Type B pancreatic cell (in vitro differentiated cells): Measurements from ENCODE around the gene ITLN1. TPM values are rescaled to one million over a fixed set of nuclear protein-coding genes. Genes with fewer than 3 reads are reported as not detected.

Source experiments
- DNase-seq: peaks from one replicate; pipeline ENCODE4 v3.0.0; 2021; ENCODE audit warnings: mixed read lengths; ENCODE audit not compliant: unreplicated experiment; ENCODE audit errors: extremely low spot score
- H3K27ac Mint-ChIP-seq: 2 replicates; pipeline ENCODE4 v1.8.0; 2021; ENCODE audit warnings: mild to moderate bottlenecking, mixed read lengths
- H3K27me3 Mint-ChIP-seq: 2 replicates; pipeline ENCODE4 v1.8.0; 2021; ENCODE audit warnings: mixed read lengths
- H3K36me3 Mint-ChIP-seq: 2 replicates; pipeline ENCODE4 v1.8.0; 2021; ENCODE audit warnings: mixed read lengths
- H3K4me1 Mint-ChIP-seq: one replicate; pipeline ENCODE4 v1.8.0; 2021; ENCODE audit warnings: mixed read lengths; ENCODE audit not compliant: unreplicated experiment
- H3K4me3 Mint-ChIP-seq: 2 replicates; pipeline ENCODE4 v1.8.0; 2021; ENCODE audit warnings: mild to moderate bottlenecking, mixed read lengths
- H3K9me3 Mint-ChIP-seq: 2 replicates; pipeline ENCODE4 v1.8.0; 2021; ENCODE audit warnings: mixed read lengths
- total RNA-seq: library from RNA; stranded (reverse); gene quantifications from 2 replicates; pipeline ENCODE4 v1.2.1, GENCODE V29; 2021; ENCODE audit warnings: low replicate concordance
- TF ChIP-seq, protein P1 (sequence below): fragments of 200-600 bp; sonication (generic); conservative IDR thresholded peaks from 2 replicates; pipeline ENCODE4 v1.5.0; 2021; ENCODE audit warnings: antibody characterized with exemption, mild to moderate bottlenecking

The ITLN1 gene
- total RNA-seq, 1 donor from 2014 or later: 59.8 TPM

GRCh38 chr1:160866695-160867260, 18.2 kb downstream of the ITLN1 start:
- H3K9me3 Mint-ChIP-seq: no peaks in the 10 kb centered on the region
- H3K27me3 Mint-ChIP-seq: no peaks in the 10 kb centered on the region
- no peaks in the 10 kb centered on the region for H3K4me1 Mint-ChIP-seq
- no peaks in the 10 kb centered on the region for H3K36me3 Mint-ChIP-seq
- no peak for DNase-seq
- H3K4me3 Mint-ChIP-seq: no peak overlapping the region
- TF ChIP-seq, protein P1, sequence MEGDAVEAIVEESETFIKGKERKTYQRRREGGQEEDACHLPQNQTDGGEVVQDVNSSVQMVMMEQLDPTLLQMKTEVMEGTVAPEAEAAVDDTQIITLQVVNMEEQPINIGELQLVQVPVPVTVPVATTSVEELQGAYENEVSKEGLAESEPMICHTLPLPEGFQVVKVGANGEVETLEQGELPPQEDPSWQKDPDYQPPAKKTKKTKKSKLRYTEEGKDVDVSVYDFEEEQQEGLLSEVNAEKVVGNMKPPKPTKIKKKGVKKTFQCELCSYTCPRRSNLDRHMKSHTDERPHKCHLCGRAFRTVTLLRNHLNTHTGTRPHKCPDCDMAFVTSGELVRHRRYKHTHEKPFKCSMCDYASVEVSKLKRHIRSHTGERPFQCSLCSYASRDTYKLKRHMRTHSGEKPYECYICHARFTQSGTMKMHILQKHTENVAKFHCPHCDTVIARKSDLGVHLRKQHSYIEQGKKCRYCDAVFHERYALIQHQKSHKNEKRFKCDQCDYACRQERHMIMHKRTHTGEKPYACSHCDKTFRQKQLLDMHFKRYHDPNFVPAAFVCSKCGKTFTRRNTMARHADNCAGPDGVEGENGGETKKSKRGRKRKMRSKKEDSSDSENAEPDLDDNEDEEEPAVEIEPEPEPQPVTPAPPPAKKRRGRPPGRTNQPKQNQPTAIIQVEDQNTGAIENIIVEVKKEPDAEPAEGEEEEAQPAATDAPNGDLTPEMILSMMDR: no peak
- no peak overlapping the region for H3K27ac Mint-ChIP-seq

DNA sequence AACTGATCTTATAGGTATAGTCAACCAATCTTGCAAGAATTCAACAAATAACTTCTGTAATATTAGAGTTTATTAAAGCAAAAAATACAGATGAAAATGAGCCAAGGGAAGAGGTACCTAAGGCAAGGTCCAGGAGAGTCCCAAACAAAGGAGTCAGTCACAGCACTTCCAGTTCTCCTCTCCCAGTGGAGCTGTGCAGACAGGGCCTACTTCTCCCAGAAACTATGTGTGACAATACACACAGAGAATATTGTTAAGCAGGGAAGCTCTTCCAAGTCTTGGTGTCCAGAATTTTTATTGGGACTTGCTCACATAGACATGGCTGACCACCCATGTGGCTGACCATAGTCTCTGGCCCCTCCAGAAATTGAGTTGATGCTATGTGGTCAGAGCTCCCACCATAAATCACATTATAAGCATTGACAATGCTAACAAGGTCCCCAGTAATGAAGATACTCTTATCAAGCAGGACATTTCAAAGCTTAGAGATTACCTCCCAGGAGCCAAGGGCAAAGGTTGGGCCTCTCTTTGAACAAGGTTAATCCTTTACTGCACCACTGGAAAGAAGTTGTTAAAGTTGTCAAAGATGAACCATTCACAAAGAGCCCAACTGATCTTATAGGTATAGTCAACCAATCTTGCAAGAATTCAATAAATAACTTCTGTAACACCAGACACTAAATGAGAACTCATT, 18.8 kb downstream of the ITLN1 start:
- Mint-ChIP-seq H3K4me3 (no peak overlapping the region), H3K27me3 (no peaks in the 10 kb centered on the region), H3K36me3 (no peaks in the 10 kb centered on the region), H3K4me1 (no peaks in the 10 kb centered on the region), H3K27ac (no peak overlapping the region), H3K9me3 (no peaks in the 10 kb centered on the region)
- TF ChIP-seq, protein P1: no peak
- DNase-seq: no peak

- no peak overlapping the region for H3K4me3 Mint-ChIP-seq
- H3K27ac Mint-ChIP-seq: no peak overlapping the region
- TF ChIP-seq, protein P1: no peak
- no peaks in the 10 kb centered on the region for H3K4me1 Mint-ChIP-seq
- H3K27me3 Mint-ChIP-seq: no peaks in the 10 kb centered on the region
- no peak for DNase-seq
- H3K36me3 Mint-ChIP-seq: no peaks in the 10 kb centered on the region
- H3K9me3 Mint-ChIP-seq: no peaks in the 10 kb centered on the region
Observed at GRCh38 chr1:160865337-160865736, 19.6 kb downstream of the ITLN1 start.

DNA sequence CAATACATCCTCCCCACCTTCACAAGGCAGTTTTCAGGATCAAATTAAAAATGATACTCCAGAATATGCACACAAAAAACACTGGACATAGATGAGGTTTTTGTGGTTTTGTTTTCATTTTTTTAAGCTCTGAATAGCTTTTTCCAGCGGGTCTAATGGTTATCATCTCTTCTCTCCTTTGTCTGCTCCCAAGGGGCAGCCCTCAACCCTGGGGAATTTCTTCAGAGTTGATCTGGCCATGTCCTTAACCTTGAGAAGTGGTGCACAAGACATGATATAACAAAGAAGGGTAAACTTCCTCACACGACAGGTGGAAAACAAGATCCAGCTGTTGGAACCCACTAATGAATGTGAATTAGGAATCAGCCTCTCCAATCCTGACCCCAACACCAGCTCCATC, 20.8 kb downstream of the ITLN1 start:
- H3K27ac Mint-ChIP-seq: no peak overlapping the region
- H3K4me3 Mint-ChIP-seq: no peak overlapping the region
- no peaks in the 10 kb centered on the region for H3K27me3 Mint-ChIP-seq
- no peaks in the 10 kb centered on the region for H3K4me1 Mint-ChIP-seq
- TF ChIP-seq, protein P1: no peak
- no peaks in the 10 kb centered on the region for H3K36me3 Mint-ChIP-seq
- no peak for DNase-seq
- no peaks in the 10 kb centered on the region for H3K9me3 Mint-ChIP-seq

DNA sequence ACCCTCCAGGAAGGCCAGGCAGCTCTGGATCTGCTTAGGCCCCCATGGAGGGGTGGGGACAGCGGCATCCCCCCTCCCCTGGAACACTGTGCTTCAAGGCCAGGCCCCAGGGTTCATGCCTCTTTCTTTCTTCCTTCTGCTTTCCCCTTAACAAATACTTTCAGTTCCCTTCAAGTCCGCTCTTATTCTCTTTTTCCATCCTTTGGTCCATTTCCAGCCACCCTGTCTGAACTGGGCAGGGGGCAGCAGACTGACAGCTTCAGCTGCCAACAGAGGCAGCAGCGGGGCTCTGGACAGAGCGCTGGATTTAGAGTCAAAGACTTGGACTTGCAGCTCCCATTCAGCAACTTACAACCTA, 21.2 kb downstream of the ITLN1 start:
- DNase-seq: no peak
- Mint-ChIP-seq H3K27me3 (no peaks in the 10 kb centered on the region), H3K9me3 (no peaks in the 10 kb centered on the region), H3K36me3 (no peaks in the 10 kb centered on the region), H3K4me3 (no peak overlapping the region), H3K4me1 (no peaks in the 10 kb centered on the region), H3K27ac (no peak overlapping the region)
- TF ChIP-seq, protein P1: no peak
